Epidermal melanocyte (primary cell): ENCODE measurements around the gene HP1BP3.

ENCODE experiments used
- DNase-seq: peaks from one replicate; pipeline ENCODE4 v3.0.0; 2011; ENCODE audit warnings: low spot score; ENCODE audit not compliant: insufficient read length

HP1BP3 gene

DNA sequence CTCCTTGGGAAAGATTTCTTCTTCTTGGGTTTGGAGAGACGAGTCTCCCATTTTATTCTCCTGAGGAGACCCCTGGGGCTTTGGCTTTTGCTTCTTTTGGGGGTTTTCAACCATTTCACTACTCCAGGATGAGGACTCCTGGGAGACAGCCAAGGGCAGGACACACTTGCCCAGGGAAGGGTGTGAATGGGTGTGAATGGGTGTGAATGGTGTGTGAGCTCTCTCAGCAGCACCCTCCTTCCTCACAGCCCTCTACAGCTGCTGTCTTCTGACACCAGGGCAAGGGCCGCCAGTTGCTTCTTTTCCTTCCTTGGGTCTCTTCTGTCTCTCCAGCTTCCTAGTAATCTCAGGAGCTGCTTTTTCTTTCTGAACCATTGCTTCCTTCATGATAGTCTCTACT, 93.5 kb downstream of the HP1BP3 start:
- no peak for DNase-seq
